C4-2B (cell line): Measurements from ENCODE around the gene RBM44.

Experiments used
- ZFX ChIP-seq: fragments of 450-650 bp; IDR thresholded peaks from 2 replicates; pipeline ENCODE4 v1.6.1; 2017
- TF ChIP-seq, protein P1 (sequence below): fragments of 450-650 bp; conservative IDR thresholded peaks from 2 replicates; pipeline ENCODE4 v1.5.1; 2017; ENCODE audit warnings: mild to moderate bottlenecking

DNA sequence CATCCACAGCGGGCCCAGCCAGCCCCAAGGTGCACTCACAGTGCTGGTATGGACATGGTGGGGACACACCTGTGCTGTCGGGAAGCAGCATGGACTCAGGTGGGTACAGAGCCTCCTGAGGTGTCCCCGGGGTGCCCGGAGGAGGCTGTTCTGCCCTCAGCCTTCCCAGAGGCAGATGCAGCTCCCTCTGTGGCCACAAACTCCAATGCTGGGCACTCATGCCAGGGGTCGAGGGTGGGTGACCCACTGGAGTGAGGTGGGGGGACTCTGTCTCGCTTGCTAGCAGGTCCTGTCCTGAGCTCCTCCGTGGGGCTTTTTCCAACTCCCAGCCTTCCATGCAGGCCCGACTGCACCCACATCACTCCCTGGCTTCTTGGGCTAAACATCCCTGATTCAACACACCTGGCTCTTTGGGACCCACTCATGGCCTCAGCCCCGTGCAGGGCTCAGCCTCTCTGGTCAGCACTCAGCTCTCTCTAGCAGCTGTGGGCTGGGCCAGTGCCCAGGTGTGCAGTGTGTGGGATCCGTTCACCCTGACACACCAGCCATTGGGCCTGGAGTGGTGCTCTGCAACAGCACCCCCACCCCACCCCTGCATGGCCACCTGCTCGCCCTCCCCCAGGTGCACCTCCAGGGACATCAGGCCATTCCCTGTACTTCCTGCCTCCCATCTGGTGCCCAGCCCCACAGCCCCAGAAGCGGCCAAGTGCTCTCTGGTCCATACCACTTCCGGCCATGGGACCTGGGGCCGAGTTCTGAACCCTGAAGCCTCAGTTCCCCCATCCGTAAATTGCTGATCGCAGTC, 76.9 kb downstream of the RBM44 start:
- TF ChIP-seq, protein P1, sequence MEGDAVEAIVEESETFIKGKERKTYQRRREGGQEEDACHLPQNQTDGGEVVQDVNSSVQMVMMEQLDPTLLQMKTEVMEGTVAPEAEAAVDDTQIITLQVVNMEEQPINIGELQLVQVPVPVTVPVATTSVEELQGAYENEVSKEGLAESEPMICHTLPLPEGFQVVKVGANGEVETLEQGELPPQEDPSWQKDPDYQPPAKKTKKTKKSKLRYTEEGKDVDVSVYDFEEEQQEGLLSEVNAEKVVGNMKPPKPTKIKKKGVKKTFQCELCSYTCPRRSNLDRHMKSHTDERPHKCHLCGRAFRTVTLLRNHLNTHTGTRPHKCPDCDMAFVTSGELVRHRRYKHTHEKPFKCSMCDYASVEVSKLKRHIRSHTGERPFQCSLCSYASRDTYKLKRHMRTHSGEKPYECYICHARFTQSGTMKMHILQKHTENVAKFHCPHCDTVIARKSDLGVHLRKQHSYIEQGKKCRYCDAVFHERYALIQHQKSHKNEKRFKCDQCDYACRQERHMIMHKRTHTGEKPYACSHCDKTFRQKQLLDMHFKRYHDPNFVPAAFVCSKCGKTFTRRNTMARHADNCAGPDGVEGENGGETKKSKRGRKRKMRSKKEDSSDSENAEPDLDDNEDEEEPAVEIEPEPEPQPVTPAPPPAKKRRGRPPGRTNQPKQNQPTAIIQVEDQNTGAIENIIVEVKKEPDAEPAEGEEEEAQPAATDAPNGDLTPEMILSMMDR: no peak
- no peak for TF ChIP-seq ZFX
